Stimulated activated CD4-positive, alpha-beta T cell treated with anti-CD3 and anti-CD28 coated beads, Interleukin-2, amount 100 ng/mL, for 48 hours (primary cell): ENCODE measurements around the gene EAPP.
"Not testable (repeated sequence)": the region's sequence is repeated elsewhere in the genome, so short reads cannot be mapped to it uniquely, and the experiment has no call there.

Experiments used
- DNase-seq, 2 donors: peaks; one replicate each; pipeline ENCODE4 v3.0.0-alpha.2; 2020

The EAPP gene

DNA sequence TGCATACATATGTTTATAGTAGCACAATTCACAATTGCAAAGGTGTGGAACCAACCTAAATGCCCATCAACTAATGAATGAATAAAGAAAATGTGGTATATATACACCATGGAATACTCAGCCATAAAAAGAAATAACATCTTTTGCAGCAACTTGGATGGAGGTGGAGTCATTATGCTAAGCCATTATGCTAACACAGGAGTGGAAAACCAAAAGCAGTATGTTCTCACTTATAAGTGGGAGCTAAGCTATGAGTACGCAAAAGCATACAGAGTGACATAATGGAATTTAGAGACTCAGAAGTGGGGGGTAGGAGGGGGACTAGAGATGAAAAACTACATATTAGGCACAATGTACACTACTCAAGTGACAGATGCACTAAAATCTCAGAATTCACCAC lies 61.2 kb downstream of the EAPP start:
- DNase-seq = no peak

- not testable (repeated sequence) for DNase-seq
Observed at GRCh38 chr14:34476036-34476435, 63.5 kb downstream of the EAPP start.

DNA sequence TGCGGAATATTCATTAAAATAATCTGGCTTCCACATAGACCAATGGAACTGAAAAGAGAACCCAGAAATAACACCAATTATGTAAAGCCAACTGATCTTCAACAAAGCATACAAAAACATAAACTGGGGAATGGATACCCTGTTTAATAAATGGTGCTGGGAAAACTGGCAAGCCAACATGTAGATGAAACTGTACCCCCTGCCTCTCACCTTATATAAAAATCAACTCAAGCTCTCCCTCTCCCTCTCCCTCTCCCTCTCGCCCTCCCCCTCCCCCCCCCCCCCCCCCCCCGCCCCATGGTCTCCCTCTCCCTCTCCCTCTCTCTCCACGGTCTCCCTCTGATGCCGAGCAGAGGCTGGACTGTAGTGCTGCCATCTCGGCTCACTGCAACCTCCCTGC lies 64.3 kb downstream of the EAPP start:
- no peak for DNase-seq

- no peak for DNase-seq
Observed at GRCh38 chr14:34474187-34474679, 65.3 kb downstream of the EAPP start.

GRCh38 chr14:34472706-34473279 lies 66.7 kb downstream of the EAPP start:
- no peak for DNase-seq

- DNase-seq = no peak
Observed at GRCh38 chr14:34470319-34470718, 69.2 kb downstream of the EAPP start.

DNA sequence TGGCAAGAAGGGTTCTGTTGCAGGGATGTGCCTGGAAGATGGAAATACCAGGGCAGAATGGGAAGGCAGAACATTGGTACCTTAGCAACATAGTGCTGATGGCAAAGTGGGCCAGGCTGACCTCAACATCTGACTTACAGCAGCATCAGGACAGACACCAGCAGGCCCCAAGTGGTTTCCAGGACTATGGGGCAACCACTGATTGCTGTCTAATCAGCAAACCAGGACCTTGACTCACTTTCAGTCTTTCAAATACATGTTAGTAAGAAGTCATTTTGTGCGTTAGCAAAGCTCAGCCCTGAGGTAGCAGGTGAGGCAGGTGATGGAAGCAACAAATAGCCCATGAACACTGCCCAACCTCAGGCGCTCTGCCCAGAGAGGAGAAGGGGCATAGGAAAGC lies 72.8 kb downstream of the EAPP start:
- DNase-seq = no peak
